ENCODE results near the gene ATP2B1.

DNA sequence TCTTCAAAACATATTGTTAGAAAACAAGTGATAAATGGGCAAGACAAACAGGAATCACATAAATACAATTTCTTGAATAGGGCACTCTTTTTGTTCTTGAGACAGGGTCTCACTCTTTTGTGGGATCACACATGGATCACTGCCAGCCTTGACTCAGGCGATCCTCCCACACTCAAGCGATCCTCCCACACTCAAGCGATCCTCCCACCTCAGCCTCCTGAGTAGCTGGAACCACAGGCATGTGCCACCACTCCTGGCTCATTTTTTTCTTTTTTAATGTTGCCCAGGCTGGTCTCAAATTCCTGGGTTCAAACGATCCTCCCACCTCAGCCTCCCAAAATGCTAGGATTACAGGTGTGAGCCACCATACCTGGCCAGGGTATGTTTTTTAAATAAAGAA is 57.4 kb downstream of the ATP2B1 start:
- TF ChIP-seq, protein P1, sequence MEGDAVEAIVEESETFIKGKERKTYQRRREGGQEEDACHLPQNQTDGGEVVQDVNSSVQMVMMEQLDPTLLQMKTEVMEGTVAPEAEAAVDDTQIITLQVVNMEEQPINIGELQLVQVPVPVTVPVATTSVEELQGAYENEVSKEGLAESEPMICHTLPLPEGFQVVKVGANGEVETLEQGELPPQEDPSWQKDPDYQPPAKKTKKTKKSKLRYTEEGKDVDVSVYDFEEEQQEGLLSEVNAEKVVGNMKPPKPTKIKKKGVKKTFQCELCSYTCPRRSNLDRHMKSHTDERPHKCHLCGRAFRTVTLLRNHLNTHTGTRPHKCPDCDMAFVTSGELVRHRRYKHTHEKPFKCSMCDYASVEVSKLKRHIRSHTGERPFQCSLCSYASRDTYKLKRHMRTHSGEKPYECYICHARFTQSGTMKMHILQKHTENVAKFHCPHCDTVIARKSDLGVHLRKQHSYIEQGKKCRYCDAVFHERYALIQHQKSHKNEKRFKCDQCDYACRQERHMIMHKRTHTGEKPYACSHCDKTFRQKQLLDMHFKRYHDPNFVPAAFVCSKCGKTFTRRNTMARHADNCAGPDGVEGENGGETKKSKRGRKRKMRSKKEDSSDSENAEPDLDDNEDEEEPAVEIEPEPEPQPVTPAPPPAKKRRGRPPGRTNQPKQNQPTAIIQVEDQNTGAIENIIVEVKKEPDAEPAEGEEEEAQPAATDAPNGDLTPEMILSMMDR (IDR thresholded peaks at IDR 0.05), result no peak
- TF ChIP-seq, protein P2, sequence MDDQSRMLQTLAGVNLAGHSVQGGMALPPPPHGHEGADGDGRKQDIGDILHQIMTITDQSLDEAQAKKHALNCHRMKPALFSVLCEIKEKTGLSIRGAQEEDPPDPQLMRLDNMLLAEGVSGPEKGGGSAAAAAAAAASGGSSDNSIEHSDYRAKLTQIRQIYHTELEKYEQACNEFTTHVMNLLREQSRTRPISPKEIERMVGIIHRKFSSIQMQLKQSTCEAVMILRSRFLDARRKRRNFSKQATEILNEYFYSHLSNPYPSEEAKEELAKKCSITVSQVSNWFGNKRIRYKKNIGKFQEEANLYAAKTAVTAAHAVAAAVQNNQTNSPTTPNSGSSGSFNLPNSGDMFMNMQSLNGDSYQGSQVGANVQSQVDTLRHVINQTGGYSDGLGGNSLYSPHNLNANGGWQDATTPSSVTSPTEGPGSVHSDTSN (IDR thresholded peaks at IDR 0.05), result no peak
- no peak for TF ChIP-seq ESRRA (IDR thresholded peaks at IDR 0.05; ENCODE audit: borderline replicate concordance, low read length)
- TF ChIP-seq POLR2A (IDR thresholded peaks at IDR 0.05; ENCODE audit: low read length), result no peak
- TF ChIP-seq, protein P3, sequence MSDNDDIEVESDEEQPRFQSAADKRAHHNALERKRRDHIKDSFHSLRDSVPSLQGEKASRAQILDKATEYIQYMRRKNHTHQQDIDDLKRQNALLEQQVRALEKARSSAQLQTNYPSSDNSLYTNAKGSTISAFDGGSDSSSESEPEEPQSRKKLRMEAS (IDR thresholded peaks at IDR 0.05), result no peak
- TF ChIP-seq, protein P4, sequence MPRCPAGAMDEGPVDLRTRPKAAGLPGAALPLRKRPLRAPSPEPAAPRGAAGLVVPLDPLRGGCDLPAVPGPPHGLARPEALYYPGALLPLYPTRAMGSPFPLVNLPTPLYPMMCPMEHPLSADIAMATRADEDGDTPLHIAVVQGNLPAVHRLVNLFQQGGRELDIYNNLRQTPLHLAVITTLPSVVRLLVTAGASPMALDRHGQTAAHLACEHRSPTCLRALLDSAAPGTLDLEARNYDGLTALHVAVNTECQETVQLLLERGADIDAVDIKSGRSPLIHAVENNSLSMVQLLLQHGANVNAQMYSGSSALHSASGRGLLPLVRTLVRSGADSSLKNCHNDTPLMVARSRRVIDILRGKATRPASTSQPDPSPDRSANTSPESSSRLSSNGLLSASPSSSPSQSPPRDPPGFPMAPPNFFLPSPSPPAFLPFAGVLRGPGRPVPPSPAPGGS (IDR thresholded peaks at IDR 0.05), result no peak
- no peak for TF ChIP-seq EP300 (IDR thresholded peaks at IDR 0.05)
